RWPE2 (cell line): ENCODE measurements around the gene CCDC81.
A peak's percentile ranks its signal among the peaks of the same experiment; 100 is the strongest.

Experiments
- ATAC-seq: fragments of 200-7000 bp; cut with Tn5 transposase; 3 replicates; pipeline ENCODE4 v1.9.1; 2021; ENCODE audit warnings: low read depth
- DNase-seq: peaks from one replicate; pipeline ENCODE4 v3.0.0-alpha.2; 2020; ENCODE audit warnings: low spot score
- H3K27ac ChIP-seq: fragments of 450-650 bp; 2 replicates; pipeline ENCODE4 v1.5.1; 2017; ENCODE audit warnings: mild to moderate bottlenecking; ENCODE audit not compliant: poor library complexity, severe bottlenecking
- H3K27me3 ChIP-seq: fragments of 250-450 bp; sonication (Bioruptor Pico); 2 replicates; pipeline ENCODE4 v1.5.1; 2021; ENCODE audit warnings: mild to moderate bottlenecking, moderate library complexity; ENCODE audit not compliant: insufficient read depth, poor library complexity, severe bottlenecking
- H3K36me3 ChIP-seq: fragments of 250-450 bp; sonication (Bioruptor Pico); 2 replicates; pipeline ENCODE4 v1.5.1; 2020; ENCODE audit warnings: low read depth, mild to moderate bottlenecking, moderate library complexity
- H3K4me1 ChIP-seq: fragments of 250-450 bp; sonication (Bioruptor Pico); 2 replicates; pipeline ENCODE4 v1.5.1; 2021; ENCODE audit warnings: mild to moderate bottlenecking, moderate library complexity; ENCODE audit not compliant: insufficient read depth, poor library complexity, severe bottlenecking
- H3K4me3 ChIP-seq: fragments of 250-450 bp; sonication (Bioruptor Pico); 2 replicates; pipeline ENCODE4 v1.5.1; 2021; ENCODE audit warnings: mild to moderate bottlenecking, moderate library complexity; ENCODE audit not compliant: severe bottlenecking
- H3K9me3 ChIP-seq: fragments of 250-450 bp; sonication (Bioruptor Pico); 2 replicates; pipeline ENCODE4 v1.5.1; 2021; ENCODE audit warnings: mild to moderate bottlenecking, moderate library complexity; ENCODE audit not compliant: severe bottlenecking
- TF ChIP-seq, protein P1 (sequence below): fragments of 450-650 bp; IDR thresholded peaks from one replicate; pipeline ENCODE4 v1.5.1; 2017; ENCODE audit warnings: mild to moderate bottlenecking, moderate library complexity; ENCODE audit not compliant: poor library complexity, severe bottlenecking

The CCDC81 gene

GRCh38 chr11:86463120-86463519, 88.4 kb downstream of the CCDC81 start:
- DNase-seq = no peak

DNA sequence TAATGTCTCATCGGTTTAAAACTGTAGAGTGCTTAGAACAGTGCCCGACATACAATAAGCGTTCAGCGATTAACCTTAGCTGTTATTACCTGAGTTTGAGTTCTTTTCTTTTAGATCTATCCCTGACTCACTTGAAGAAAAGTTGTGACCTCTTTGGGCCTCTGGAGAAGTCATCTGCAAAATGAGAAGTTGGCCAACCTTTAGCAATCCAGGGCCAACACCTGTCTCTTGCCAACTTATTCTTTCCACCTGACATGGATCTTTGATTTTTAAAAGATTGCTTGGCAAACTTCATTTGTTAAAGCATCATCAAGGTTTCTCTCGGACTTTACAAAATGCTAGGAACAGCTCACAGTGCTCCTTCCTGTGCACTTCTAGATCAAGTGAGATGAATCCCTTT, 89.3 kb downstream of the CCDC81 start:
- H3K4me3 ChIP-seq = no peak overlapping the region
- H3K27me3 ChIP-seq = no peaks in the 10 kb centered on the region
- no peak for DNase-seq
- TF ChIP-seq, protein P1, sequence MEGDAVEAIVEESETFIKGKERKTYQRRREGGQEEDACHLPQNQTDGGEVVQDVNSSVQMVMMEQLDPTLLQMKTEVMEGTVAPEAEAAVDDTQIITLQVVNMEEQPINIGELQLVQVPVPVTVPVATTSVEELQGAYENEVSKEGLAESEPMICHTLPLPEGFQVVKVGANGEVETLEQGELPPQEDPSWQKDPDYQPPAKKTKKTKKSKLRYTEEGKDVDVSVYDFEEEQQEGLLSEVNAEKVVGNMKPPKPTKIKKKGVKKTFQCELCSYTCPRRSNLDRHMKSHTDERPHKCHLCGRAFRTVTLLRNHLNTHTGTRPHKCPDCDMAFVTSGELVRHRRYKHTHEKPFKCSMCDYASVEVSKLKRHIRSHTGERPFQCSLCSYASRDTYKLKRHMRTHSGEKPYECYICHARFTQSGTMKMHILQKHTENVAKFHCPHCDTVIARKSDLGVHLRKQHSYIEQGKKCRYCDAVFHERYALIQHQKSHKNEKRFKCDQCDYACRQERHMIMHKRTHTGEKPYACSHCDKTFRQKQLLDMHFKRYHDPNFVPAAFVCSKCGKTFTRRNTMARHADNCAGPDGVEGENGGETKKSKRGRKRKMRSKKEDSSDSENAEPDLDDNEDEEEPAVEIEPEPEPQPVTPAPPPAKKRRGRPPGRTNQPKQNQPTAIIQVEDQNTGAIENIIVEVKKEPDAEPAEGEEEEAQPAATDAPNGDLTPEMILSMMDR = no peak
- peak overlapping the region; percentile 28 for H3K27ac ChIP-seq
- no peaks in the 10 kb centered on the region for H3K9me3 ChIP-seq
- ATAC-seq = no peak
- H3K36me3 ChIP-seq = no peaks in the 10 kb centered on the region
- H3K4me1 ChIP-seq = peaks cover 27% of the 10 kb centered on the region

More at GRCh38 chr11:86463120-86463519, 88.4 kb downstream of the CCDC81 start:
- TF ChIP-seq, protein P1 = no peak
- Histone ChIP-seq H3K36me3 (no peaks in the 10 kb centered on the region), H3K27ac (peak overlapping the region; percentile 28), H3K9me3 (no peaks in the 10 kb centered on the region), H3K27me3 (no peaks in the 10 kb centered on the region), H3K4me3 (no peak overlapping the region), H3K4me1 (peaks cover 28% of the 10 kb centered on the region)
- peak; percentile 18; the same call in 1 of the 3 replicates for ATAC-seq

- Histone ChIP-seq H3K4me1 (peaks cover 20% of the 10 kb centered on the region), H3K27me3 (no peaks in the 10 kb centered on the region), H3K4me3 (no peak overlapping the region), H3K9me3 (no peaks in the 10 kb centered on the region), H3K27ac (no peak overlapping the region), H3K36me3 (no peaks in the 10 kb centered on the region)
- ATAC-seq (no peak), DNase-seq (no peak)
- TF ChIP-seq, protein P1 = no peak
Measured at GRCh38 chr11:86464509-86465221, 90.0 kb downstream of the CCDC81 start.

DNA sequence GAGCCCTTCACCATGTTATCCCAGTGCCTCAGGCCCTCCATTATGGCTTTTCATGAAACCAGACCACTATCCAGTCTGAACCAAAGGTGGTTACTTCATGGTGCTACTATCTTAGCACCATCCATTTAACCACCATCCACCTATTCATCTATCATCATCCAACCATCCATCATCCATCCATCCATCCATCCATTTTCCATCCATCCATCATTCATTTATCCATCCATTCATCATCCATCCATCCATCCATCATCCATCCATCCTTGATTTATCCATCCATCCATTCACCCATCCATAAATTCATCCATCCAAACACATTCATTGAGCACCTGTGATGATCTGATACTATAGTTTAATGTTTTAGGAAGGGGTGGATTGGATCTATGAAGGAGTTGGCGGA, 93.5 kb downstream of the CCDC81 start:
- no peaks in the 10 kb centered on the region for H3K27me3 ChIP-seq
- ATAC-seq (no peak), DNase-seq (no peak)
- no peak overlapping the region for H3K27ac ChIP-seq
- peaks cover 6% of the 10 kb centered on the region for H3K4me1 ChIP-seq
- TF ChIP-seq, protein P1 = no peak
- no peaks in the 10 kb centered on the region for H3K36me3 ChIP-seq
- H3K9me3 ChIP-seq = no peaks in the 10 kb centered on the region
- no peak overlapping the region for H3K4me3 ChIP-seq
